HCT116 (cell line): Measurements from ENCODE around the gene CHTF18. TPM values are rescaled to one million over a fixed set of nuclear protein-coding genes. Genes with fewer than 3 reads are reported as not detected.

Experiments
- ATAC-seq: fragments of 200-7000 bp; cut with Tn5 transposase; 2 replicates; pipeline ENCODE4 v1.9.1; 2020; ENCODE audit warnings: mild to moderate bottlenecking, moderate library complexity
- BruUV-seq: library from RNA; stranded (reverse); fragments of 400-500 nt; replicated peaks from 2 replicates; lab custom pipeline; 2021; lab: Mats Ljungman, UMichigan
- CTCF ChIA-PET: fragments of 300-600 bp; sonication (Branson Sonifier 250); formaldehyde crosslinking; loops from one replicate; lab custom pipeline; 2021; ENCODE audit warnings: antibody characterized with exemption; lab: Charles Lee
- POLR2A ChIA-PET: fragments of 300-600, 350-600 bp; sonication (Branson Sonifier 250); formaldehyde crosslinking; loops from one replicate; lab custom pipeline; 2021; ENCODE audit warnings: antibody characterized with exemption; lab: Charles Lee
- RAD21 ChIA-PET, 2 experiments: fragments of 300-600 bp; sonication (Branson Sonifier 250); formaldehyde crosslinking; loops; one replicate each; lab custom pipeline; 2023; ENCODE audit warnings: low total read pairs in 2 of 2; ENCODE audit not compliant: uncharacterized antibody in 2 of 2, unreplicated experiment in 2 of 2, low non-redundant PET in 1 of 2; lab: Charles Lee
- DNase-seq: peaks from one replicate; pipeline ENCODE4 v3.0.0-alpha.2; 2010; ENCODE audit warnings: low read depth, low spot score
- H2AFZ ChIP-seq: fragments of 200-600 bp; shearing (Covaris generic), sonication (generic); 2 replicates; pipeline ENCODE4 v1.6.1; 2017; ENCODE audit warnings: low read depth, mixed run types, mixed read lengths, antibody characterized with exemption, low read length; ENCODE audit not compliant: poor library complexity, severe bottlenecking
- H3K27ac ChIP-seq: 2 replicates; pipeline ENCODE4 v1.5.1; 2012; ENCODE audit warnings: low read depth, low read length
- H3K27me3 ChIP-seq: fragments of 200-600 bp; sonication (generic); 2 replicates; pipeline ENCODE4 v1.6.1; 2016; ENCODE audit warnings: mixed run types, low read length, mixed read lengths; ENCODE audit not compliant: insufficient read depth
- H3K36me3 ChIP-seq, 2 experiments: fragments of 200-500 bp in 1 of 2; fragments of 200-600 bp in 1 of 2; sonication (Bioruptor generic) in 1 of 2; sonication (generic) in 1 of 2; 2 replicates each; pipeline versions ENCODE4 v1.5.1 to v1.6.1; 2014 to 2016; ENCODE audit warnings: low read length in 2 of 2, inconsistent platforms in 1 of 2, mixed read lengths in 1 of 2, mixed run types in 1 of 2; ENCODE audit not compliant: insufficient read depth in 2 of 2, control insufficient read depth in 1 of 2
- H3K4me1 ChIP-seq, 2 experiments: fragments of 200-600 bp in 1 of 2; sonication (generic) in 1 of 2; 2 replicates each; pipeline versions ENCODE4 v1.5.1 to v1.6.1; 2012 to 2017; ENCODE audit warnings: low read length in 2 of 2, inconsistent platforms in 1 of 2, mild to moderate bottlenecking in 1 of 2, mixed read lengths in 1 of 2, mixed run types in 1 of 2, moderate library complexity in 1 of 2; ENCODE audit not compliant: insufficient read depth in 2 of 2, control insufficient read depth in 1 of 2
- H3K4me2 ChIP-seq: fragments of 200-600 bp; sonication (generic); 2 replicates; pipeline ENCODE4 v1.6.1; 2017; ENCODE audit warnings: mixed run types, low read length, mixed read lengths
- H3K4me3 ChIP-seq, 2 experiments: fragments of 200-600 bp in 1 of 2; sonication (generic) in 1 of 2; replicated peaks in 1 of 2; 2 replicates each; pipeline ENCODE4 v1.5.1; 2011 to 2016; ENCODE audit warnings: low read length in 2 of 2, control low read depth in 1 of 2, low read depth in 1 of 2, mild to moderate bottlenecking in 1 of 2, mixed read lengths in 1 of 2, mixed run types in 1 of 2
- H3K79me2 ChIP-seq: fragments of 200-600 bp; sonication (generic); 2 replicates; pipeline ENCODE4 v1.6.1; 2017; ENCODE audit warnings: mild to moderate bottlenecking, mixed run types, low read length, moderate library complexity, mixed read lengths; ENCODE audit not compliant: insufficient read depth
- H3K9ac ChIP-seq: fragments of 200-600 bp; sonication (generic); 2 replicates; pipeline ENCODE4 v1.6.1; 2016; ENCODE audit warnings: low read length, mixed read lengths
- H3K9me2 ChIP-seq: fragments of 200-600 bp; sonication (generic), shearing (Covaris generic); 2 replicates; pipeline ENCODE4 v1.6.1; 2017; ENCODE audit warnings: mixed run types, mild to moderate bottlenecking, moderate library complexity; ENCODE audit not compliant: insufficient read depth
- H3K9me3 ChIP-seq, 2 experiments: fragments of 200-500 bp in 1 of 2; fragments of 200-600 bp in 1 of 2; sonication (Bioruptor generic) in 1 of 2; sonication (generic) in 1 of 2; 2 replicates each; pipeline ENCODE4 v1.6.1; 2014 to 2017; ENCODE audit warnings: low read length in 2 of 2, mixed read lengths in 2 of 2, inconsistent platforms in 1 of 2, low read depth in 1 of 2, mild to moderate bottlenecking in 1 of 2, mixed run types in 1 of 2, moderate library complexity in 1 of 2; ENCODE audit not compliant: control insufficient read depth in 1 of 2, insufficient read depth in 1 of 2
- H4K20me1 ChIP-seq: fragments of 200-600 bp; sonication (generic), shearing (Covaris generic); 2 replicates; pipeline ENCODE4 v1.6.1; 2017; ENCODE audit warnings: mixed run types, mild to moderate bottlenecking, moderate library complexity; ENCODE audit not compliant: insufficient read depth
- ATF3 ChIP-seq: IDR thresholded peaks from 2 replicates; pipeline ENCODE4 v1.6.1; 2012
- CBX3 ChIP-seq: IDR thresholded peaks from 2 replicates; pipeline ENCODE4 v1.6.1; 2012; ENCODE audit warnings: low read depth
- EGR1 ChIP-seq: IDR thresholded peaks from 2 replicates; pipeline ENCODE4 v1.6.1; 2012; ENCODE audit warnings: low read depth
- ELF1 ChIP-seq: IDR thresholded peaks from 2 replicates; pipeline ENCODE4 v1.6.1; 2012; ENCODE audit warnings: low read depth, borderline replicate concordance
- EZH2phosphoT487 ChIP-seq: fragments of 200-600 bp; IDR thresholded peaks from 2 replicates; pipeline ENCODE4 v1.6.1; 2018; ENCODE audit warnings: antibody characterized with exemption, borderline replicate concordance
- FOSL1 ChIP-seq: IDR thresholded peaks from 2 replicates; pipeline ENCODE4 v1.6.1; 2012; ENCODE audit warnings: low read depth
- JUND ChIP-seq: IDR thresholded peaks from 2 replicates; pipeline ENCODE4 v1.6.1; 2012
- MAX ChIP-seq: IDR thresholded peaks from 2 replicates; pipeline ENCODE4 v1.6.1; 2012
- POLR2AphosphoS5 ChIP-seq: IDR thresholded peaks from 2 replicates; pipeline ENCODE4 v1.6.1; 2011; ENCODE audit warnings: mild to moderate bottlenecking, low read depth, low read length, moderate library complexity
- RAD21 ChIP-seq: IDR thresholded peaks from 2 replicates; pipeline ENCODE4 v1.6.1; 2012; ENCODE audit warnings: low read depth, mild to moderate bottlenecking
- REST ChIP-seq: IDR thresholded peaks from 2 replicates; pipeline ENCODE4 v1.6.1; 2012; ENCODE audit warnings: low read depth
- SIN3A ChIP-seq: IDR thresholded peaks from 2 replicates; pipeline ENCODE4 v1.6.1; 2012; ENCODE audit warnings: low read depth
- SP1 ChIP-seq: IDR thresholded peaks from 2 replicates; pipeline ENCODE4 v1.6.1; 2012; ENCODE audit warnings: low read depth
- SRF ChIP-seq: IDR thresholded peaks from 2 replicates; pipeline ENCODE4 v1.6.1; 2012; ENCODE audit warnings: low read depth
- YY1 ChIP-seq: IDR thresholded peaks from 2 replicates; pipeline ENCODE4 v1.6.1; 2011; ENCODE audit warnings: low read length, low read depth, moderate library complexity, mild to moderate bottlenecking; ENCODE audit not compliant: insufficient replicate concordance; ENCODE audit errors: extremely low read depth
- ZFX ChIP-seq: fragments of 450-650 bp; IDR thresholded peaks from 2 replicates; pipeline ENCODE4 v1.6.1; 2017
- ZNF274 ChIP-seq: fragments of 200-500 bp; sonication (Bioruptor generic); IDR thresholded peaks from 2 replicates; pipeline ENCODE4 v1.6.1; 2014; ENCODE audit warnings: mild to moderate bottlenecking, low read depth, low read length, inconsistent platforms
- intact Hi-C: fragments of 100-400 bp; cut with micrococcal nuclease; formaldehyde crosslinking; loops from 2 replicates; pipeline ENCODE4 v1.10.0; 2022
- total RNA-seq: library from RNA; stranded (reverse); gene quantifications from one replicate; pipeline ENCODE4 v1.2.1, GENCODE V29; 2021; ENCODE audit not compliant: unreplicated experiment

CHTF18 gene
- total RNA-seq, 1 experiment from 2014 or later: 145 TPM

- Histone ChIP-seq H3K9ac (no peak overlapping the region), H3K9me2 (no peaks in the 10 kb centered on the region), H3K9me3 (no peaks in the 10 kb centered on the region), H3K79me2 (peaks cover 41% of the 10 kb centered on the region), H4K20me1 (no peaks in the 10 kb centered on the region), H3K27me3 (no peaks in the 10 kb centered on the region), H2AFZ (no peak overlapping the region), H3K27ac (no peak overlapping the region; the same call in 1 of the 2 replicates), H3K4me2 (no peak overlapping the region), H3K4me3 (no peak overlapping the region), H3K4me1 (peaks cover 16 to 39% of the 10 kb centered on the region in 2 experiments), H3K36me3 (peaks cover 0 to 25% of the 10 kb centered on the region in 2 experiments; a peak in 3 of 4 replicates)
- POLR2A ChIA-PET: no interaction called here
- CTCF ChIA-PET: no interaction called here
- TF ChIP-seq CBX3 (no peak), YY1 (no peak), RAD21 (no peak), ZFX (no peak), SIN3A (no peak), EZH2phosphoT487 (no peak), MAX (no peak), FOSL1 (no peak), SP1 (no peak), EGR1 (no peak), POLR2AphosphoS5 (no peak)
- DNase-seq (no peak), ATAC-seq (no peak)
- intact Hi-C loops: no loop called here
- BruUV-seq: no TSS peak
- RAD21 ChIA-PET: no interaction called here
These were observed 4.0 kb downstream of the CHTF18 start for GRCh38 chr16:792221-792995.

- POLR2A ChIA-PET: no interaction called here
- TF ChIP-seq EGR1 (no peak), CBX3 (no peak), ELF1 (no peak), YY1 (no peak), SP1 (no peak), ZFX (no peak), JUND (no peak), SRF (no peak), REST (no peak), ATF3 (no peak), MAX (no peak), ZNF274 (no peak)
These were observed 5.0 kb downstream of the CHTF18 start for GRCh38 chr16:793414-793813.

More at GRCh38 chr16:793414-793813, 5.0 kb downstream of the CHTF18 start:
- Histone ChIP-seq H2AFZ (no peak overlapping the region), H3K4me3 (no peak overlapping the region), H3K9me2 (no peaks in the 10 kb centered on the region), H3K79me2 (peaks cover 34% of the 10 kb centered on the region), H3K36me3 (peaks cover 0 to 25% of the 10 kb centered on the region in 2 experiments; a peak in 3 of 4 replicates), H3K9ac (no peak overlapping the region), H3K27ac (no peak overlapping the region; the same call in 1 of the 2 replicates), H4K20me1 (no peaks in the 10 kb centered on the region), H3K9me3 (no peaks in the 10 kb centered on the region), H3K27me3 (no peaks in the 10 kb centered on the region), H3K4me1 (peaks cover 16 to 39% of the 10 kb centered on the region in 2 experiments), H3K4me2 (no peak overlapping the region)
- ChIA-PET CTCF (no interaction called here), RAD21 (no interaction called here)
- ATAC-seq (no peak), DNase-seq (no peak)
- BruUV-seq: no TSS peak
- intact Hi-C loops: no loop called here
